GM18498 (cell line): Measurements from ENCODE around the gene KCNIP4.
A peak's percentile ranks its signal among the peaks of the same experiment; 100 is the strongest.

Source experiments
- ATAC-seq: cut with Tn5 transposase; IDR thresholded peaks from one replicate; pipeline ENCODE4 v1.9.1; 2021; ENCODE audit warnings: mild to moderate bottlenecking, moderate library complexity; ENCODE audit not compliant: unreplicated experiment

Gene KCNIP4

DNA sequence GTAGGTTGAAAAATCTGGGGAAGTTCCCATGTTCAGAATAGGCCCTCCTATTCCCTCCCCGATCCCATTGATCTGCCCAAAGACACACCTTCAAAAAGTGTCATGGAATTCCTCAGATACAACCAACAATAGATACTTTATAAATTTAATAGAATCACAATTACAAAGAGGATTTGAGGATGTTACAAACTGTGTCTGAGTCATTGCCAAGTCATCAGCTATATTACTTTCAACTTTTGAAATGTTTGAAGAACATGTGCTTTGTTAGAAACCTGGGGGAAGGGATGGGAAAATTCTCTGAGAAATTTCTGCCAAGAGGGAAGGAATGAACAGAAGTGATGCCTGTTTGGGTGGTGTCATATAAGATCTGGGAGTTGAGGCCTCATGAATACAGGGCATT lies 46.7 kb downstream of the KCNIP4 start:
- no peak for ATAC-seq

DNA sequence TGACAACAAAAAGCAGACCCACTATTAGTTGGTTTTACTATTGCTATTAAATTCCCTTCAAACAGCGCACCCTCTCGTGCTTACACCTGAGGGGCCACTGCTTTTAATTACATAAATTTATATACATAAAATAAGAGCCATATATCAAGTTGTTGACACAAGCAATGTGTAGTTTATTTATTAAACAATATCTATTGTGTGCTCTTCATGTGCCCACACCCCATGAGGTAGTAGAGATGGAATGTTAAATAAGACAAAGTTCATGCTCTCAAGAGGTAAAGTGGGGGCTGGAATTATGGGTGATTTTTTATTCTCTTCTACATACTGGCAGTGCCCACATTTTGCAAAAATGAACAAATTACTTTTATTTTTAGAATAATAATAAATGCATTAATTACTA lies 47.3 kb downstream of the KCNIP4 start:
- no peak for ATAC-seq

DNA sequence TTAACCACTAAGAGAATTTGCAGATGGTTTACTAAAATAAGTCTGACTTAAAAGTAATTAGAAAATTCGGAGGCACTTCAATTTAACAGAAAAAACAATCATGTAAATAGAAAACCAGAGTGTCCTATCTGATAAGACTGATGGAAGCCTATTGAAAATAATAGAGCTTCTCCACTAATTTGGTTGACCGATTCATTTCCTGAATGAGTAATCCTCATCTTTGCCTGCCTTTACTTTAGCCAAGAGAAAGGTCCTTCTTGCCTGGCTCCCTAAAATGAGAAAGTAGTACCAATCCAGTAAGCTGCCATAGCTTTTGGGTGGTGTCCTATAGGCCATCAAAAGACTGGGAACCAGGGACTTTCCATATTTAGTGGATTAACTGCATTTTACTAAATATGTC lies 48.4 kb downstream of the KCNIP4 start:
- ATAC-seq = no peak

DNA sequence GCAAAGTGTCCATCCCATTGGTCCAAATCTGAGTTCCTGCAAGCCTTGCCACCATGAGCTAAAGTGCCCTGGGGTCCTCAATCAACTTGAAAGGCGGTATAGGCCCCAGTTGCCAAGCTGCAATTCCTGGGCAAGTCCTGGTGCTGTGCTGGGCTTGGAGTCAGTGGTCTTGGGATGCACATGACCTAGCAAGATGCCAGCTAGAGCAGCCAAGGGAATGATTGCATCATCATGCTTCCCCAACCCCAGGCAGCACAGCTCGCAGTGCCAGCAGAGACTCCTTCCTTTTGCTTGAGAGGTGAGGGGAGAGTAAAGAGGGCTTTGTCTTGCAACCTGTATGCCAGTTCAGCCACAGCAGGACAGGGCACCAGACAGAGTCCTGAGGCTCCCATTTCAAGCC lies 50.5 kb downstream of the KCNIP4 start:
- ATAC-seq = no peak

DNA sequence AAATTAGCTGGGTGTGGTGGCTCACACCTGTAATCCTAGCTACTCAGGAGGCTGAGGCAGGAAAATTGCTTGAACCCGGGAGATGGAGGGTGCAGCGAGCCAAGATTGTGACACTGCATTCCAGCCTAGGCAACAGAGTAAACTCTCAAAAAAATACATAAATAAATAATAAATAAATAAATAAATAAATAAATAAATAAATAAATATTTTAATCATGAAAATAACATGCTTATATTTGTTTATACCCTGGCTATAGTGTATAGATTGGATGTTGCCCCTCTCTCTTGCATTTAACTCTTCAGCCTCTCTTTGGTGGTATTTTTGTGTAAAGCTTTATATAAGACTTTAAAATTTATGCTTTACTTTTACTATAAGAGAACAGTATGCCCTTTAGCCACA lies 51.8 kb downstream of the KCNIP4 start:
- no peak for ATAC-seq

DNA sequence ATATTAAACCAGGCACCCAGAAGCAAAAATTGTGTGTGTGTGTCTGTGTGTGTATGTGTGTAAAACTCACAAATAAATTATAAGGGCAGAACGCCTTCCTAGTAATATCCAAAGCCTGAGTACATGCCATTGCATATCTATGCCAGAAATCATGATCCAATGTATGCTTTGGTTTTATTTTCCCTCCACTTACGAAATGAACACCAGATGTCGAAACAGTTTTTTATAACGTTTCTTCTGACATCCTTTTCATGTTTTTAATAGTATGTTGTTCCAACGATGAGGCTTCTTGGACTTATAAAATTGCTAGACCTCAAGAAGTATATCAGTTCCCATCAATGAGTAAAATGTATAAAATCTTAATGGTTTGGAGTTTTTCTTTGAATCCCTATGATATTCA lies 55.4 kb downstream of the KCNIP4 start:
- no peak for ATAC-seq

DNA sequence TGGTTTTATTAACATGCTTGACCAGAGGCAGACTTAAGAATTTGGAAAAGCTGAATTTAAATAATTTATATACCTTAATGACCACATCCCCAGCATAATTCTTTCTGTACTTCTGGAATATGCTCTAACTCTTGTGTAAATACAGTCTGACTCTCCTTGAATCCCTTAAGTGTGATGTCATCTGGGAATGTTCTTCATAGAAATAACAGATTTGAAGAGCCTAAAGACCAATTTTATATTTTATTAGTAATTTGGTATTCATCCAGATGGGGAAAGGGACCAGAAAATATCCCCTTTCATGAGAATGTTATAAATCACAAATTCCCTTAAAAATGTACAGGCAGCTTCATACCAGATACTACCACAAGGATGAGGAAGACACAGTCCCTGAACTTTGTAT lies 58.3 kb downstream of the KCNIP4 start:
- ATAC-seq = no peak

DNA sequence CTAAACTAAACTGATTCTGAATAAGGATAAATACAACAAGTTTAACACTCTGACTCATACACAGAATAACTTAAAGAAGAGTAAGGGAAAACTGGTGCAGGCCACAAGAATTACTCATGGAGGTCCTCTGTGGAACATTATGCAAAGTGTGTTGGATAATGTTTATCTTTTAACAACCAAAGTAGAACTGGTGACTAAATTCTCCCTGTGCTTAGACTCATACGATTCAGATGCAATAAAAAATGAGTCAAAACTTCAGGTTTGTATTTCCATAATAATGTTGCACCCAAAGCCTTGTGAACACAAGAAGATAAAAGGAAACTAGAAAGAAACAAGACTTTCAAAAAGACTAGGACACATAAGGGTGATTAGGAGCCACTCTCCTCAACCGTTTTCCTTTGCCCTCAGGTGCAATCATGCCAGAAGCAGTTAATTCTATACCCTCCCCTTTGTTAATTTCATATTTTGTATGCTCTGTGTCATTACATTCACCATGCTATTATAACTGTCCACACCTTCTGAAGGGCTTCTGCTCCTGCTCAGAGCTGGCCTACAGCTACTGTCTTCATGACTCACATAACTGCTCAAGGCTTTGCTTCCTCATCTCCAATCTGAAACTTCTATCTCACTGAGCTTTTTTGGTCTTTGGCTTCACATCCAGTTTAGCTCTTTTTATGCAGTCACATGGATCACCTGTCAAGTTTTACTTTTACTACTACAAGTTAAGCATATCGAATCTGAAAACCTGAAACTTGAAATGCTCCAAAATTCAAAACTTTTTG lies 60.2 kb downstream of the KCNIP4 start:
- ATAC-seq = peak; percentile 61

DNA sequence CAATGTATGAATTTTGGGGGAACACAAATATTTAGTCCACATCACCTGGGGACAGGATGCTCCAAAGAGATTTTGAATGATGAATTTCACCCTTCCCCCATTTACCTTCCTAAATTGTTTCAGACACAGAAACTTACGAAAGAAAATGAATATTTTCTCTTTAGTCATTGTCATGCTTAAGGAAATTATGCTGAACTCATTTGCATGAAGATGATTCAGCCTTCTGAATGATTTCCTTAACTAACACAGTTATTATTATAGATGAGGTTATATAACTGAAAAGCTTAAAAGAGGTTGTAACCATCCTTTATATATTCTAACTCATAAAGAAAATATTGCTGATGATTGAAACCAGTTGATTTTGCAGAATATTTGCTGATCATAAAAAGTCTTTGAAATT lies 61.1 kb downstream of the KCNIP4 start:
- ATAC-seq = no peak

DNA sequence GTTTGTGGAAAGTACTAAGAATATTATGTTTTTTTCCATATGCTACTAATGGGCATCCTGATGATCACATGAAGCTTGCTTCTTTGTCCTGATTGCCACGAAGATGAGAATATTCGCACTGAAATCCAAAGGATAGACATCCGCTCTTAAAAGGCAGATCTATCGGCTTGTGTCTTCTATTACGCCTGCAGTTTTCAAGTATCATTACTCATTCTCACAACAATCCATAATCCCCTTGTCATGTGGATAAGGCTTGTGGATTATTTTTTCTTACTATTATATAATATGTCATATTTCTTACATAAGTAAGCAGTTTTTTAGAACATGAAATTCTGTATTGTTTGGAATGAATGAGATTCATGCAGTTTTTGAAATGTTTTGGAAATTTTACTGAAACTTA lies 62.8 kb downstream of the KCNIP4 start:
- ATAC-seq = no peak

DNA sequence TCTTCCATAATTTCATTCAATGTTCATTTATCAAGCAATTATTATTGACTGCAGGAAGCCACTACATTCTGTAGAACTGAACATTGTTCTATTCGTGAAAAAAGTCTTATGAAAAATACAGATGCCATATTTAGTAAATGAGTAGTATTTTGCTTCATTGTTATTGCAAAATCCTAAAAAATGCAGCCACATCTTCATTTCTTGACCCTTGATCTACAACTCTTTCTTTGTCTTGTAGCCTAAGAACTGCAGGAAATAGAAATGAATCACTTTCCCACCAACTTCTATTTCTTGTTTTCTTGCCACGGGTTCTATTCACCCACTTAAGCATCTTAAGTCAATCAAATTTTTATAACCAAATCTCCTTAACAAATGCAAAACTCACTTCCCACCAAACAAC lies 63.3 kb downstream of the KCNIP4 start:
- ATAC-seq = no peak

DNA sequence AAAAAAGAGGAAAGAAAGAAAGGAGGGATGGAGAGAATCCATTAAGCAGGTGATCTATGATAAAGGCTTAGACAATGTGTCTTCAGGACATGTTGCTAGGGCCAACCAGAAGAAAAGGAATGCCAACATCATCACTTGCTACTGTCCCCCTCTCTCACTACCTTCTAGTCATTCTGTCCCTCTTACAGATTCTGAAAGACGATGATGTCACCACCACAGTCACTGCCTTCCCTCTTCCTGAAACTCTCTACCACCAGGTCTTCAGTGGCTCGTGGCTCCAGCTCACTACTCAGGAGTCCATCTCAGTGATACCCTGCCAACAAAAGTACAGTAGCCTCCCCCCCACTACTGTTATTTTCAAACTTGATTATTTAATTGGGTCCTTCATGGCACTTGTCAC lies 64.0 kb downstream of the KCNIP4 start:
- ATAC-seq = no peak

DNA sequence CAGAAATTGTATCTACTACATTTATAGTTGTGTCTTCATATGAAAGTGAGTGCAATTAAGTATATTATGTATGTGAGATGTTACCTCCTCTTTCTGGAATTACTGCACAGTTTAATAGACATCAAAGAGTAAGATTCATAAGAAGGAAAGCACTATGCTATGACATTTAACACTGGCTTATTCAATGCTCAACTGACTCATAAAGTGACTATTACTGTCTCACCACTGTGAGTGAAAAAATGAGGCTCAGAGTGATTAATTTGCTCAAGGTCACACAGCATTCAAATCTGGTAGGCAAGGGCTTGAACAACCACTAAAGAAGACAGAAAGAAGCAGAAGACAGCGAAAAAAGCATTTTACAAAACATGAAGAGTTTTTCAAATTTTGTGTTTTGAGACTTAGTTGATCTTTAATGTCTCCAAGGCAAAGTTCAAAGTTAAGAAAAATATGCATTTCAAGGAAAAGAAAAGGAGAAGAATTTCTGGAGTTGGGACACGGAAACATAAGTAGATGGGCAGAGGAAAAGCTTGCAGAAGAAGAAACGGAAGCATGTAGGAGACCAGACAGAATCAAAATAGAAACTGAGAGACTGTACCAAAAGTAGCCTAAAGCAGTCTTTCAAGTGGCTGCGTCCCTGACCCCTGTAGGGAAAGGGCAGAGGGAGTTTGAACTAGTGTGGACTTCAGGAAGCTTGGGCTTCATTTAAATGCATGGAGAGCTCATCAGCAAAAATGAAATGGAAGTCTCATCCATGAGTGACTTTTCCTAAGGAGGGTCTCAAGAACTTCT lies 66.3 kb downstream of the KCNIP4 start:
- ATAC-seq = no peak

DNA sequence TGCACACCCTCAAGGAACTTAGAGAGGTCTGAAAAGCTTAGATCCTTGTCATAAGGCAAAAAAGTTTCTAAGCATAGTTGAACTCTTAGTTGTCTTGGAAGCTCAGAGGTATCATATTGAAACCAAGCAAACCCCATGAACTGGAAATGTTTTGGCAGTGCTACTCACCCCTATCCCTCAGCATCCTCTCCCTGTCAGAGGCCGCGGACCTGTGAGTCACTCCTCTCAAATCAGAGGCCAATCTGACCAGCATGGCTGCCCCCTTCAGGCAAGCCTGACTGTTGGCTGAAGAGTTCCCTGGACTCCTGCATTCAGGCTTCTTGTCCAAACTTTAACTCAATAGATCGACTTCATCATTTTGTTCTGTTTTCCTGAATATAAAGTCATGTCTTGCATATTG lies 69.4 kb downstream of the KCNIP4 start:
- no peak for ATAC-seq

DNA sequence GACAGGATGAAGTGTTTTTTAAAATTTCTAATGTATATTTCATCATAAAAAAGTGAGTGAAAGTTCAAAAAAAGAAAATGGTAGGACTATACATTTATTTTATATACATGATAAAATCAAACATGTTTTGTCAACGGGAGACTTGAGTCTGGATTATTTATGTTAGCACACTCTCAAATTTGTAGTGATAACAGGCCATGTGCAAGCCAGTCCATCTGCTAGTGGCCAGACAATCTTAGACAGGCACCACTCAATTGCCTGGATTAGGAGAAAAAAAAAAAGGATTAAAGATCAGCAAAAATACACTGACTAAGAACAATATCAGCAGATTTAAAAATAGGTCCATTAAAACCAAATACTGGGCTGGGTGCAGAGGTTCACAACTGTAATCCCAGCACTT lies 71.9 kb downstream of the KCNIP4 start:
- ATAC-seq = no peak

DNA sequence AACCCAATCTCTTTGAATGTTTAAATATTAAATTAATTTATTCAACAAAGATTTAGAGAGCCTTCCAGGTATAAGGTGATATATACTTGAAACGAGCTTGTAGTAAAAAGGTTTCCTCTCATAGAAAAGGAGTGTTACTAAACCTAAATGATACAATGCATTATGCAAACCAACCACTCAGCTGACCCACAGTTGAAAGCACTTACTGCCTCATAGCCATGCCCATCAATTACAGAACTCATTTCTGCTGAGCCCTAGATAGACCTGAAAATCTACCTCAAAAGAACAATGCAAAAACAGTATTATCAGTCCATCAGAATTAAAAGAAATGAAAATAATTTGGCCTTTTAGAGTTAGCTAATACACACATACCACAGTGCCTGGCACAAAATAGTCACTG lies 75.4 kb downstream of the KCNIP4 start:
- no peak for ATAC-seq

DNA sequence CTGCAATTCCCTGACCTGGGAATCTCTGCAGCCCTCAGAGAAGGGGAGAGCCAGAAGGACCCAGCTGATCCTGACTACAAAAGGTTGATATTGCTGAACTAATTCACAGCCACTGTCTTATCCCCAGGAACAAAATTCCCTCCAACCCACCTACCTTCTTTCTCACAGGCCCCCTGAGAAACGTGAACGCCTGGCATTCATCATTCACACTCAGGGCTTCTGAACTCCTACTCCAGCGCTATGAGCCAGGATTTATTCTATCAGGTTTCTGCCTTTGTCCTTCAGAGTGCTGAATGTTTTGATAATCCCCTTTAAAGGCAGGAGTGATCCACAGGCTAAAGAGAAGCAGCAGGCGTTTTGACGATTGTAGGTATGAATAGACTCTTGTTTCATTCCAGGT lies 76.5 kb downstream of the KCNIP4 start:
- ATAC-seq = no peak

DNA sequence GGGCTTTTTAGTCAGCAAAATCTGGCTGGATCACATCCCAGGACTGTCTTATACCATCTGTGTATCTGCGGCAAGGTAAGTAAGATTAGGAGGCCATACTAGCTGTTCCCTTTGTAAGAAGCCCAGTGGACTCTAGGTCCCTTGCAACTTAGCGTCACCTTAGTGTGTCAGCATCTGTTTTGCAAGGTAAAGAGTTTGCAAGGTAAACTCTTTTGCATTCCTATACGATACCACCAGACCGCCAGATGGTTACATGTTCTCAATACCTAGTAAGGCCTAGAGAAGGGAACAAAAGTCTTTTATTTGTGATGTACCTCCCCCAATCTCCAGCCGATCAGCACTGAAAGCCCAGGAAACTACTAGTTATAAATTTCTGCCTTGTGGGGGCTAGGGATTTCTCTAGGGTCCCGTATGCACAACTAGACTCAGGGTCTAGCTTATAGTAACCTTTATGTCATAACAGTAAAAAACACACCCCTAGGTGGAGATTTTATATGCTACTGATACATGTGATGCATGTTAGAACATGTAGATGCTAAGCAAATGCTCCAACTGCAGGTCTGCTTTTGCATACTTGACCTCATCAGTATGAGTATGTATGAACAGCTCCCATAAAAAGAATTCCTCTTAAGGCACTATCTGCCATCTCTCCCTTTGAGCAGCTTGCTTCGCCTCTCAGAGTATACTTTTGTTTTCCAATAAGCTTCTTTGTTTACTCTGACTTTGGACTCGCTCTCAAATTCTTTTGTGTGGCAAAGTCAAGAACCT lies 78.4 kb downstream of the KCNIP4 start:
- ATAC-seq = no peak

DNA sequence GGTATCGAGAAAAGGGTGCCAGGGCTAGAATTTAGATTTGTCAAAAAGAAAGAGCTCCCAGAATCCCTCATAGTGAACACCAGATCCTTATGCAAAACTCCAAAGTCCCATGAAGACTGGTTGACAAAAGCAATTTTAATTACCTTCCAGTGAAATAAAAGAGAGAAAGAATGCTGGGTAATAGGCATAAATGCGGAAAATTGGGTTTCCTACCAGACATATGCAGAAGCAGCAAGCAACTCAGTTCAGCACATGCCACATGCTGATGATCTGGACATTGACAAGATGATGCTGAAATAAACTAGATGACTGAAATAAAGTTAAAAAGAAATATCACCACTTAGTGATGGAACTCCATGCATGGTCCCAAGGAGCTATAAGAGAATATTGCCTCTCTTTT lies 83.9 kb downstream of the KCNIP4 start:
- ATAC-seq = no peak

DNA sequence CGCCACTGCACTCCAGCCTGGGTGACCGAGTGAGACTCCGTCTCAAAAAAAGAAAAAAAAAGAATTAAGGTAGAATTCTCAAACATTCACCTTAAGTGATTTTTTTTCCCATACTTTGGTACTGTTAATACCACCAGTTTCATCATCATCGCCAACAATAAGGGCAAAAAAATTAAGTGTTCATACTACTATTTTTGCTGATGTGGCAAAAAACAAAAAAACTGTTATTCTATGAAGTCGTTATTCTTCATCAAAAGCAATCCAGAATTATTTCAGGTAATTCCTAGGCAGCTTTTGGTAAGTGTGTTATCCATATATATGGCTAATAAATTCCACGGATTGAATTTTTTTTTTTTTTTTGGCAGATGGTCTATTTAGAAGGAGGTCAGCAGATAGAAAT lies 85.7 kb downstream of the KCNIP4 start:
- no peak for ATAC-seq

DNA sequence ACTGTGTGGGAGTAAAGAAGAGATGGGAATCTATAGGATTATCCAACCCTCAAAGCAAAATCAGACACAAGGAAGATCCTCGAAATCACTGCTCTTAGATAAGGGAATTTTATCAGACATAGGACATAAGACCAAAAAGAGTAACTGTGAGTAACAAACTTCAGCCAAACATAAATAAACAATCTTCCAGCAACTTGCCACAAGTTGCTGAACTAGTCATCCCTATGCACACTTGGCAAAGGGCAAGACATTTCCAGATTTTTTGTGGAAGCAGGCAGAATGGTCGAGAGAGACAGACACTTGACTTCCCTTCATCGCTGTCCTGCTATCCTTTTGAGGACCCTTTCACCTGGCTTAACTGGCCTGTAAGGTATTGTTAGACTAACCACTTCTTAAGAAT lies 89.6 kb downstream of the KCNIP4 start:
- ATAC-seq = no peak

DNA sequence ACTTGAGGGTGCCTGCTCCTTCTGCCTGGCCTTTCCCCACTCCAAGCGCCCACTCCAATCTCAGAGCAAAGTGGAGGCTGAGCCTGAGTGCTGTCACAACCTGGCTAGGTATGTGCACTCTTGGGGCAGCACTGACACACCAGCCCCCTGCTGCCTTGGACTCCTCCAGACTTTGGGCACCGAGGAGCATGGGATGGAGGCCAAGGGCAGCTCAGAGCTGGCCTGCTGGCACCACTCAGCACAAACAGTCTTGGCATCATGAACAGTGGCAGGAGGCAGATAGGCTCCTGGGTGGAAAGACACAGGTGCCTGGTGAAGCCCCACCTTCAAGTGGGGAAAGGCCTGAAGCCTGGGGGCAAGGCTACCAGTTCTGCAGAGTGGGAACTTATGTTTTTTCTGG lies 91.8 kb downstream of the KCNIP4 start:
- ATAC-seq = no peak
